ENCODE measurements around the gene CRY2. TPM values are rescaled to one million over a fixed set of nuclear protein-coding genes. Genes with fewer than 3 reads are reported as not detected.

CRY2 gene
- total and polyA plus RNA-seq, 2 of the 8 experiments (the other 6 are each of a cell fraction or from before 2014, with no cell fraction given): 8.0 to 9.4 TPM

DNA sequence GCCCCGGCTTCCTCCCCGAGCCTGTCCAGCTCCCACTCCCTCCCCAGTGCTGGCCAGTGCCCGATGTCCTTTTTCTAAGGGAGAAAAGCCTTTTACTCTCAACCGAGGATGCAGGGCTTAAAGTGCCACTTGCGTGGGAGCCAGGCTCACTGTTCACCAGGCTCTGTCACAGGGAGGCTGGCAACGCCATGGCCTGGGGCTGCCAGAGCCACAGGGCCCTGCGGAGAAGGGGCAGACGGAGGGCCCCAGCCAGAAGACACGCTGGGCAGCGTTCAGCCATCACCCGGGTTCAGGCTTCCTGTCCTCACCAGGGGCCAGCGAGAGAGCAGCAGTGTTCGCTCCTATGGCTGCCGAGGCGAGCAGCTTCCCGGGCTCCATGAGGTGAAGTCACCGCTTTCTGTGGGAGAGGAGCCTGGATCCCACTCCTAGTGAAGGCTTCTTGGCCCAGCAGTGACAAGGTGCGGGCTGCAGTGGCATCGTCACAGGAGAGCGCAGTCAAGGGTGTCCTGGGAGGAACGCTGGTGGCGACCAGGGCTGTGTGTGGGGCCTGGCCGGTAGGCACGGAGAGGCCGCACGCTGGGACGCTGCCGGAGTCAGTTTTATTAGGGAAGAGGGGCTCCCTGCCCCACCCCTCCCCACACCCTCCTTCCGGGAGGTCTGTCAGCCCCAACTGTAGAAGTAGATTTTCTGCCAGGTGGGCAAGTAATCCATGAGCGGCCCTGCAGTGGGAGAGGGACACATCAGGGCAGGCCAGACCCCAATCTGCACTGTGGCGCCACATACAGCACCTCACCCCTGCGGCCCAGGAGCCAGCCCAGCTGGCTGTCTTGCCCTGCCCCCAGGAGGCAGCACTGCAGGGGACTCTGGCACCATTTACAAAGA, 62.6 kb downstream of the CRY2 start:
- DNase-seq (ENCODE audit: low read depth in 1 of 2, low spot score in 2 of 2): no peak
- Histone ChIP-seq H3K79me1 (ENCODE audit: low read depth, low read length) (peaks cover under 1% of the 10 kb centered on the region; the same call in 1 of the 2 replicates), H3K23ac (ENCODE audit: insufficient read length) (no peak overlapping the region), H3K9me3 (ENCODE audit: insufficient read depth in 2 of 2, low read depth in 1 of 2, low read length in 1 of 2) (no peaks in the 10 kb centered on the region), H3K27ac (ENCODE audit: low read depth, low read length) (no peak overlapping the region), H3K36me3 (ENCODE audit: control insufficient read depth in 2 of 4, insufficient read depth in 4 of 4, low read length in 3 of 4) (peaks cover 3 to 19% (median 15%) of the 10 kb centered on the region in 4 experiments; a peak in 7 of 8 replicates), H2BK20ac (ENCODE audit: low read length) (no peak overlapping the region), H3K4me2 (ENCODE audit: insufficient read depth in 1 of 2, low read depth in 2 of 2, low read length in 2 of 2) (no peak overlapping the region), H2BK12ac (ENCODE audit: low read depth, low read length) (no peak overlapping the region), H2BK5ac (ENCODE audit: low read depth, low read length) (no peak overlapping the region), H4K20me1 (replicated peaks in 1 of 2; ENCODE audit: control insufficient read depth in 1 of 2, insufficient read depth in 2 of 2, low read length in 2 of 2) (peaks cover 0 to 16% of the 10 kb centered on the region in 2 experiments), H3K9ac (replicated peaks in 1 of 4; ENCODE audit: extremely low read depth in 1 of 4, low read depth in 3 of 4, low read length in 3 of 4) (no peak overlapping the region), H3K23me2 (ENCODE audit: low read depth, low read length) (0 out of 2 replicates have a peak, but pooled peaks cover 2% of the 10 kb centered on the region), H3K27me3 (replicated peaks in 1 of 4; ENCODE audit: control insufficient read depth in 3 of 4, extremely low read depth in 1 of 4, insufficient read depth in 3 of 4, low read length in 3 of 4) (no peaks in the 10 kb centered on the region), H3K56ac (replicated peaks; ENCODE audit: insufficient read length, low read depth, low read length) (no peak overlapping the region), H3K4ac (replicated peaks; ENCODE audit: insufficient read length, low read depth, low read length) (no peak overlapping the region), H4K8ac (ENCODE audit: extremely low read depth, insufficient read depth, low read length) (no peak overlapping the region), H3K4me3 (ENCODE audit: extremely low read depth in 1 of 4, insufficient read depth in 2 of 4, low read depth in 3 of 4, low read length in 4 of 4) (no peak overlapping the region), H3K79me2 (ENCODE audit: control insufficient read depth in 1 of 2, insufficient read depth in 2 of 2, low read length in 2 of 2) (no peaks in the 10 kb centered on the region), H4K5ac (ENCODE audit: insufficient read length, low read depth, low read length) (no peak overlapping the region), H2BK15ac (ENCODE audit: low read length) (no peak overlapping the region), H3K14ac (ENCODE audit: insufficient read length) (no peak overlapping the region), H3K18ac (ENCODE audit: extremely low read depth, low read length) (no peak overlapping the region), H3K4me1 (replicated peaks in 1 of 4; ENCODE audit: control insufficient read depth in 3 of 4, insufficient read depth in 4 of 4, low read length in 3 of 4) (no peaks in the 10 kb centered on the region; a peak in 1 of 7 replicates), H4K91ac (replicated peaks; ENCODE audit: insufficient read length, low read length) (no peak overlapping the region), H2BK120ac (replicated peaks; ENCODE audit: low read depth, low read length) (no peak overlapping the region), H2AK5ac (ENCODE audit: low read depth, low read length) (no peak overlapping the region), H2AFZ (ENCODE audit: low read length) (no peak overlapping the region)
- 84% methylated on average over 28 of the region's 32 CpGs; no CpG with 5 or more reads in 1 of the 2 experiments for WGBS, 2 experiments (ENCODE audit: extremely low coverage in 1 of 2, insufficient coverage in 1 of 2, insufficient read length in 1 of 2, insufficient replicate concordance in 2 of 2, low coverage in 1 of 2, low lambda C conversion rate in 2 of 2, missing lambda C conversion rate in 1 of 2)
- FAIRE-seq: no peak
- ChIA-PET CTCF (ENCODE audit: partially characterized antibody) (interaction anchor here (0.6 to 1.9 kb wide), 8 partner anchors 11 to 97 kb away, joined by 3 to 5 read pairs (median 3); no protein-coding TSS in a partner anchor), POLR2A (ENCODE audit: partially characterized antibody) (interaction anchor here (0.9 to 6.2 kb wide), 7 partner anchors 7 to 27 kb away, joined by 3 to 36 read pairs (median 5); partner anchors contain the start of genes LARGE2 and PEX16)
- no peak for TF ChIP-seq RXRA (IDR thresholded peaks at IDR 0.05; ENCODE audit: insufficient read depth, low read depth, low read length)

Data from H1 (cell line).